ENCODE results near the gene ADRB2.

The ADRB2 gene

GRCh38 chr5:148861088-148861487 lies 34.7 kb downstream of the ADRB2 start:
- H3K36me3 ChIP-seq (ENCODE audit: low read length) = no peaks in the 10 kb centered on the region
- no peaks in the 10 kb centered on the region for H3F3A ChIP-seq (ENCODE audit: insufficient read depth)
- H3K79me2 ChIP-seq (ENCODE audit: insufficient read depth, low read length) = no peaks in the 10 kb centered on the region
- no peaks in the 10 kb centered on the region for H3K27me3 ChIP-seq (ENCODE audit: low read length)
- H2AFZ ChIP-seq (ENCODE audit: low read depth, low read length, severe bottlenecking) = no peak overlapping the region
- no peak for TF ChIP-seq EZH2phosphoT487 (conservative IDR thresholded peaks at IDR 0.05; ENCODE audit: low read length)
- TF ChIP-seq CTCF (IDR thresholded peaks at IDR 0.05; ENCODE audit: insufficient read depth, low read length, poor library complexity, severe bottlenecking) = no peak
- H3K4me3 ChIP-seq (ENCODE audit: insufficient read depth, low read length, poor library complexity, severe bottlenecking) = no peak overlapping the region
- no peak overlapping the region for H3K27ac ChIP-seq (ENCODE audit: low read depth, low read length)
- H4K20me1 ChIP-seq (ENCODE audit: low read depth, low read length) = no peaks in the 10 kb centered on the region
- H3K4me2 ChIP-seq (ENCODE audit: low read depth, low read length, poor library complexity, severe bottlenecking) = no peak overlapping the region
- no peaks in the 10 kb centered on the region for H3K9me3 ChIP-seq (ENCODE audit: insufficient read depth, low read length)
- H3K9me2 ChIP-seq (replicated peaks; ENCODE audit: insufficient read depth, low read length) = no peaks in the 10 kb centered on the region
- no peak overlapping the region for H3K9ac ChIP-seq (ENCODE audit: low read length)

- H3K9me3 ChIP-seq (ENCODE audit: insufficient read depth, low read length) = no peaks in the 10 kb centered on the region
- H3K27me3 ChIP-seq (ENCODE audit: low read length) = no peaks in the 10 kb centered on the region
- no peaks in the 10 kb centered on the region for H3K36me3 ChIP-seq (ENCODE audit: low read length)
- no peaks in the 10 kb centered on the region for H3F3A ChIP-seq (ENCODE audit: insufficient read depth)
- no peak overlapping the region for H3K4me3 ChIP-seq (ENCODE audit: insufficient read depth, low read length, poor library complexity, severe bottlenecking)
- no peak overlapping the region for H2AFZ ChIP-seq (ENCODE audit: low read depth, low read length, severe bottlenecking)
- no peaks in the 10 kb centered on the region for H3K79me2 ChIP-seq (ENCODE audit: insufficient read depth, low read length)
- no peaks in the 10 kb centered on the region for H3K9me2 ChIP-seq (replicated peaks; ENCODE audit: insufficient read depth, low read length)
- H3K9ac ChIP-seq (ENCODE audit: low read length) = no peak overlapping the region
- TF ChIP-seq EZH2phosphoT487 (conservative IDR thresholded peaks at IDR 0.05; ENCODE audit: low read length) (no peak), CTCF (IDR thresholded peaks at IDR 0.05; ENCODE audit: insufficient read depth, low read length, poor library complexity, severe bottlenecking) (no peak)
- H3K27ac ChIP-seq (ENCODE audit: low read depth, low read length) = no peak overlapping the region
- no peaks in the 10 kb centered on the region for H4K20me1 ChIP-seq (ENCODE audit: low read depth, low read length)
- no peak overlapping the region for H3K4me2 ChIP-seq (ENCODE audit: low read depth, low read length, poor library complexity, severe bottlenecking)
Observed at GRCh38 chr5:148861696-148862095, 35.3 kb downstream of the ADRB2 start.

GRCh38 chr5:148864113-148864841 lies 37.9 kb downstream of the ADRB2 start:
- H2AFZ ChIP-seq (ENCODE audit: low read depth, low read length, severe bottlenecking) = no peak overlapping the region
- no peaks in the 10 kb centered on the region for H3K9me3 ChIP-seq (ENCODE audit: insufficient read depth, low read length)
- no peaks in the 10 kb centered on the region for H3K9me2 ChIP-seq (replicated peaks; ENCODE audit: insufficient read depth, low read length)
- no peaks in the 10 kb centered on the region for H3K79me2 ChIP-seq (ENCODE audit: insufficient read depth, low read length)
- no peaks in the 10 kb centered on the region for H4K20me1 ChIP-seq (ENCODE audit: low read depth, low read length)
- no peaks in the 10 kb centered on the region for H3K36me3 ChIP-seq (ENCODE audit: low read length)
- no peak overlapping the region for H3K4me2 ChIP-seq (ENCODE audit: low read depth, low read length, poor library complexity, severe bottlenecking)
- H3K27me3 ChIP-seq (ENCODE audit: low read length) = no peaks in the 10 kb centered on the region; the same call in 1 of the 2 replicates
- no peak overlapping the region for H3K4me3 ChIP-seq (ENCODE audit: insufficient read depth, low read length, poor library complexity, severe bottlenecking)
- TF ChIP-seq EZH2phosphoT487 (conservative IDR thresholded peaks at IDR 0.05; ENCODE audit: low read length) (no peak), CTCF (IDR thresholded peaks at IDR 0.05; ENCODE audit: insufficient read depth, low read length, poor library complexity, severe bottlenecking) (no peak)
- H3K27ac ChIP-seq (ENCODE audit: low read depth, low read length) = no peak overlapping the region
- H3F3A ChIP-seq (ENCODE audit: insufficient read depth) = no peaks in the 10 kb centered on the region
- H3K9ac ChIP-seq (ENCODE audit: low read length) = no peak overlapping the region
